NCI-H526 (cell line): ENCODE measurements around the gene GPBP1L1.
"Not testable (repeated sequence)": the region's sequence is repeated elsewhere in the genome, so short reads cannot be mapped to it uniquely, and the experiment has no call there.

Experiments used
- DNase-seq, 2 experiments: peaks; one replicate each; lab custom pipeline; 2025; lab: John Stamatoyannopoulos, UW

Gene GPBP1L1

GRCh38 chr1:45640293-45640692 lies 46.0 kb downstream of the GPBP1L1 start:
- DNase-seq = no peak

GRCh38 chr1:45635211-45635610 lies 51.1 kb downstream of the GPBP1L1 start:
- DNase-seq = no peak

- no peak for DNase-seq
These were observed 55.9 kb downstream of the GPBP1L1 start for GRCh38 chr1:45630429-45630828.

GRCh38 chr1:45629035-45629434 lies 57.3 kb downstream of the GPBP1L1 start:
- DNase-seq = no peak

GRCh38 chr1:45623972-45624371 lies 62.4 kb downstream of the GPBP1L1 start, which contains the start of gene CCDC17:
CCDC17 (minus strand) TSS chr1:45624054; CDS start chr1:45623909, 145 bp downstream.
- DNase-seq = no peak

GRCh38 chr1:45622524-45623394 lies 63.6 kb downstream of the GPBP1L1 start:
- DNase-seq = no peak

- no peak for DNase-seq
These were observed 64.3 kb downstream of the GPBP1L1 start for GRCh38 chr1:45621895-45622523.

- no peak for DNase-seq
These were observed 64.9 kb downstream of the GPBP1L1 start for GRCh38 chr1:45621501-45621836.

- peak in 1 of 2 experiments; percentile 21 for DNase-seq
These were observed 65.5 kb downstream of the GPBP1L1 start for GRCh38 chr1:45620588-45621500.

GRCh38 chr1:45619149-45619921 lies 67.0 kb downstream of the GPBP1L1 start:
- no peak for DNase-seq

GRCh38 chr1:45617618-45618017 lies 68.7 kb downstream of the GPBP1L1 start:
- DNase-seq = no peak

GRCh38 chr1:45615885-45616284 lies 70.4 kb downstream of the GPBP1L1 start:
- peak; percentile 66 to 81 for DNase-seq

GRCh38 chr1:45612941-45613579 lies 73.3 kb downstream of the GPBP1L1 start:
- DNase-seq = no peak

GRCh38 chr1:45610589-45611226 lies 75.6 kb downstream of the GPBP1L1 start:
- no peak for DNase-seq

- no peak for DNase-seq
These were observed 77.9 kb downstream of the GPBP1L1 start for GRCh38 chr1:45608175-45609156.

- no peak for DNase-seq
These were observed 78.8 kb downstream of the GPBP1L1 start for GRCh38 chr1:45607404-45608074.

- no peak for DNase-seq
These were observed 82.1 kb downstream of the GPBP1L1 start for GRCh38 chr1:45604239-45604638.

GRCh38 chr1:45596765-45597164 lies 89.6 kb downstream of the GPBP1L1 start:
- DNase-seq = not testable (repeated sequence)

- DNase-seq = no peak
These were observed 91.9 kb downstream of the GPBP1L1 start for GRCh38 chr1:45594412-45594811.
